Mononuclear cell (primary cell): ENCODE results near the gene BAG5. TPM values are rescaled to one million over a fixed set of nuclear protein-coding genes. Genes with fewer than 3 reads are reported as not detected.

Experiments used
- H3K27me3 ChIP-seq: 2 replicates; pipeline ENCODE4 v1.6.0; 2011; ENCODE audit warnings: low read length, control low read depth; ENCODE audit not compliant: insufficient read depth
- H3K4me1 ChIP-seq: 2 replicates; pipeline ENCODE4 v1.5.1; 2011; ENCODE audit warnings: mild to moderate bottlenecking, low read length, control low read depth; ENCODE audit not compliant: insufficient read depth
- H3K4me3 ChIP-seq: 2 replicates; pipeline ENCODE4 v1.5.1; 2011; ENCODE audit warnings: mild to moderate bottlenecking, low read length, moderate library complexity
- H3K9me3 ChIP-seq: 2 replicates; pipeline ENCODE4 v1.5.1; 2011; ENCODE audit warnings: low read depth, mild to moderate bottlenecking, control low read depth, low read length
- total RNA-seq: library from RNA; depleted of rRNA; stranded (reverse); fragments of >200 nt; gene quantifications from one replicate; pipeline ENCODE4 v1.2.3, GENCODE V29; 2012

The BAG5 gene
- total RNA-seq, 1 donor: 45.8 TPM

DNA sequence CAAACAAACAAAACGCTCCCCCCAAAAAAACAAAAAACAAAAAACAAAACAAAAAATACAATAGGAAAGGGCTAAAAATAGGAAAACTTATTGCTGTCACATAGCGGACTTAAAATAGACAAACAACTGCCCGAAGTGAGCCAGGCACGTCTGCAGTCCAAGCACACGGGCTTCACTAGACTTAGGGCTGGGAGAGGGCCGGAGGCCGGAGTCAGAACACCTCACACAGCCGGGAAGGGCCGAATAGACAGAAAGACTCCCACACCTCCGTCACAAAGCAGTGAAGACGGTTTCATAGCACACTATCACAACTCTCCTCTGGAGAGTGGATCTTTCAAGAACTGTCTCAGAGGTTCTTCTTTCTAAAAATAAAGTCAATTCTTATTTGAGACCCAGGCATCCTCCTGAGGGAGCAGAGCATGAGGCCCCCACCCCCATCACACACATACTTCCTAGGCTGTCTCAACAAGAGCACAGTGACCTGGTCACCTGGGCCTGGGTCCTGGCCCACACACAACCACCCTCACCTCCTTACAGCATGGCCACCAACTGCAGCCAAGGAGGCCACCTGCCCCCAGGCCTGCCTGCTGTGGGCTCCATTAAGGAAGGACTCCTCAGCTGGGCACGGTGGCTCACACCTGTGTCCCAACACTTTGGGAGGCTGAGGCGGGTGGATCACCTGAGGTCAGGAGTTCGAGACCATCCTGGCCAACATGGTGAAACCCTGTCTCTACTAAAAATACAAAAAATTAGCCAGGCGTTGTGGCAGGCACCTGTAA is 6.7 kb downstream of the BAG5 start:
- Histone ChIP-seq H3K4me1 (peaks cover 15% of the 10 kb centered on the region), H3K27me3 (no peaks in the 10 kb centered on the region), H3K9me3 (no peaks in the 10 kb centered on the region), H3K4me3 (no peak overlapping the region)

DNA sequence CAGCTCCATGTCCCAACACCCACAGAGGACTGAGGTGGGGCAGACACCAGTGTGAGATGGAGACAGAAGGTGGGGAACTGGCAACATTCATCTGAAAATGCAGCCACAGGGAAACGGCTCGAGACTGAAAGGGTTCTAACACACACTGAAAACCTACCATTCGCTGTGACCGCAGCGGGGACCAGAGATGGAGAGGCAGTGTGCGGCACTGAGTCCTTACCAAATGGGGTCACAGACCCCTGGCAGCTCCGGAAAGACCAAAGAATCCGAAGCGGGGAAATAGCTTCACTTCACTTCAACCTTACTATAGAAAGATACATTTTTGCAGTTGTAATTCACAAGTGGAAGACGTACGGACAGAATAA is 9.6 kb downstream of the BAG5 start:
- H3K4me1 ChIP-seq: no peaks in the 10 kb centered on the region
- no peak overlapping the region for H3K4me3 ChIP-seq
- no peaks in the 10 kb centered on the region for H3K9me3 ChIP-seq
- H3K27me3 ChIP-seq: no peaks in the 10 kb centered on the region

DNA sequence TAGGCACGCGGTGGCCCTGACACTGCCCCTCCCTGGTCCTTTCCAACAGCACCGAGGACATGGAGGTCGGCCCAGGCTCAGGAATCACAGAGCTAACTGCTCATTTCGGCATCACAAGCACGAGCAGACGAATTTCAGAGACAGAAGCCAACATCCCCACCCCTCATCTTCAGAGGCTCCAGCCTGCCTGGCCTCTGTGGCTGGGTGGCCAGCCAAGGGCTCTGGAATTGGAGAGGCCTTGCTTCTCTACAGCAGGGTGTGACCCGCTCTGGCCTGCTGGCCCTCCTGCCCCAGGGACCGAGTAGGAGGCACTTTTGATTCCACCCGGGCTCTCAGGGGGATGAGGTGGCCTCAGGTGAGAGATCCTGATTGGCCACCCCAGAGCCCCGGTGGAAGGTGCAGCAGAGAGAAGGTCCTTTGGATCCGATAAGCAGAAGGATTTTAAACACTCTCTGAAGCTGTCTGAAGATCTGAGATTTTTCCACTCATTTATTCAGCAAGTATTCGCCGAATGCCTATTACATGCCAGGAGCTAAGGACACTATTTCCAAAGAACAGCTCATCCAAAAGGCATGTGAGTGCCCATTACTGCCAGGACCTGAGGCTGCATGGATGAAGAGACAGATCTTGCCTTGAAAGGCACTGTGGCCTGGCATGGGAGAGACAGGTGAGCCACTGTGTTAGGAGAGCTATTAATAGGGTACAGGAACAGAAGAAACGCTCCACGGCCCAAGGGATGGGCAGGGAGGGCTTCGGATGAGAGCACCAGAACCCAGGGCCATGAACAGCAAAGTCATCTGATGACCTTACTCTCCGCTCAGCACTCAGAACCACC is 10.2 kb downstream of the BAG5 start:
- Histone ChIP-seq H3K4me3 (no peak overlapping the region), H3K4me1 (no peaks in the 10 kb centered on the region), H3K9me3 (no peaks in the 10 kb centered on the region)

DNA sequence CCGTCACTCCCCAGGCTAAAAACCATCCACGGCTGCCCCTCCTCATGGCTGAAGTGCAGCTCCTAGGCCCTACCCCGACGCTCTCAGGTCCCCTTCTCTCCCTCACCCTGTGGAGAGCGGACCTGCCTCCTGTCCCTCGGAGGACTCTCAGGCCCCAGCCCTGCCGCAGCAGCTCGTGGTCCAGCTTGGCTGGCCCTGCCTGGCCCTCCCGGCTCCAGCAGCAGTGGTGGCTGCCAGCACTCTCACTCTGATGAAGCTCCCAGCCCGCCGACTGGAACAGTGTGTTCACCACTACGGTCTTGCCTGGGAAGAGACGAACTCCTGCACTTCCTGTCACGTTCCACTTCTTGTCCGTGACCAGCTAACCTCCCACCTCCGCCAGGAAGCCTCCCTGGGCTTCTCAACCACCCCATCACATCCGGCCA is 11.1 kb downstream of the BAG5 start:
- Histone ChIP-seq H3K4me3 (no peak overlapping the region), H3K27me3 (no peaks in the 10 kb centered on the region), H3K9me3 (no peaks in the 10 kb centered on the region), H3K4me1 (no peaks in the 10 kb centered on the region)

More for the DNA sequence above, 10.2 kb downstream of the BAG5 start:
- no peaks in the 10 kb centered on the region for H3K27me3 ChIP-seq

DNA sequence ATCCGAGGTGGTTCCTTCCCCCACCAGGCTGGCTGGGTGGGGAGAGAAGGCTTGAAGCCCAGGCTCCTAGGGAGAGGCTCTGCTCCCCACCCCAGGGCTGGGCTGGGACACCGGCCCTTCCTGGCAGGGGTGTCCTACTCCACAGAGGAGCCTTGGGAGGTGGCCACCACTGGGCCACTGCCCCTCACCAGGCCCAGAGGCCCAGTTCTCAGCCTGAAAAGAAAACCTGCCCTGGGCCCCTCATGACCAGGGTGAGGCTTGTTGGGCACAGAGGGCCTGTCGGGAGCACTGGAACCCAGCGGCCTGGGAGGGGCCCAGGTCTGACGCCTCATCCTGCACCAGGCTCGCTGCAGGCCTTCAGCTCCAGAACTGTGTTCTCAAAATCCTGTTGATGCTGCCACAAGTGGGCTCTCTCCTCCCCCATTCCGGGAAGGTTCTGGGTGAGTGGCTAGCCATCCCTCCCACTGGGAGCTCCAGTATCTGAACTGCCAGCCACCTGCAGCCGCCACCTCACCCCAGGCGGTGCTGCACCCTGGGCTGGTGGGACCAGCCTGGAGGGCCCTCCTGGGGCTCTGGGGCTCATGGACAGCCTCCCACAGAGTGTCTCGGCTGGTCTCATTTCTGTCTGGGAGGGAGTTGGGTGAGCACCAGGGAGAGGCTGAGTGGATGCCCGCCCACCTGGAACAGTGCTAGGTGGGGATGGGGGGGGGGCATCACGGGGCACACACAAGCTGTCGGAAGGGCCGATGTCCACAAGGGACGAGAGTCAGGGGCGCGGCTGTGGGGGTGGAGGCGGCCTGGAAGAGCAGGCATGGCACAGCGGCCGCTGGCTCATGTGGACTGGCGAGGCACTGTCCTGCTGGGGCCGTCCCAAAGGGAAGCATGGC is 11.8 kb downstream of the BAG5 start:
- no peaks in the 10 kb centered on the region for H3K27me3 ChIP-seq
- H3K9me3 ChIP-seq: no peaks in the 10 kb centered on the region
- H3K4me1 ChIP-seq: no peaks in the 10 kb centered on the region
- H3K4me3 ChIP-seq: no peak overlapping the region

GRCh38 chr14:103549361-103550311 is 12.8 kb downstream of the BAG5 start:
- no peaks in the 10 kb centered on the region for H3K27me3 ChIP-seq
- no peak overlapping the region for H3K4me3 ChIP-seq
- H3K9me3 ChIP-seq: no peaks in the 10 kb centered on the region
- H3K4me1 ChIP-seq: no peaks in the 10 kb centered on the region

- Histone ChIP-seq H3K4me3 (no peak overlapping the region), H3K9me3 (no peaks in the 10 kb centered on the region), H3K27me3 (no peaks in the 10 kb centered on the region), H3K4me1 (no peaks in the 10 kb centered on the region)
Observed at GRCh38 chr14:103548463-103549351, 13.8 kb downstream of the BAG5 start.

- Histone ChIP-seq H3K9me3 (no peaks in the 10 kb centered on the region), H3K4me1 (no peaks in the 10 kb centered on the region), H3K4me3 (no peak overlapping the region), H3K27me3 (no peaks in the 10 kb centered on the region)
Observed at GRCh38 chr14:103547941-103548462, 14.5 kb downstream of the BAG5 start.

- Histone ChIP-seq H3K4me3 (no peak overlapping the region), H3K27me3 (no peaks in the 10 kb centered on the region), H3K9me3 (no peaks in the 10 kb centered on the region), H3K4me1 (no peaks in the 10 kb centered on the region)
Observed at GRCh38 chr14:103547455-103547940, 15.0 kb downstream of the BAG5 start.

GRCh38 chr14:103546652-103547454 is 15.6 kb downstream of the BAG5 start:
- Histone ChIP-seq H3K27me3 (no peaks in the 10 kb centered on the region), H3K9me3 (no peaks in the 10 kb centered on the region), H3K4me3 (no peak overlapping the region), H3K4me1 (no peaks in the 10 kb centered on the region)

DNA sequence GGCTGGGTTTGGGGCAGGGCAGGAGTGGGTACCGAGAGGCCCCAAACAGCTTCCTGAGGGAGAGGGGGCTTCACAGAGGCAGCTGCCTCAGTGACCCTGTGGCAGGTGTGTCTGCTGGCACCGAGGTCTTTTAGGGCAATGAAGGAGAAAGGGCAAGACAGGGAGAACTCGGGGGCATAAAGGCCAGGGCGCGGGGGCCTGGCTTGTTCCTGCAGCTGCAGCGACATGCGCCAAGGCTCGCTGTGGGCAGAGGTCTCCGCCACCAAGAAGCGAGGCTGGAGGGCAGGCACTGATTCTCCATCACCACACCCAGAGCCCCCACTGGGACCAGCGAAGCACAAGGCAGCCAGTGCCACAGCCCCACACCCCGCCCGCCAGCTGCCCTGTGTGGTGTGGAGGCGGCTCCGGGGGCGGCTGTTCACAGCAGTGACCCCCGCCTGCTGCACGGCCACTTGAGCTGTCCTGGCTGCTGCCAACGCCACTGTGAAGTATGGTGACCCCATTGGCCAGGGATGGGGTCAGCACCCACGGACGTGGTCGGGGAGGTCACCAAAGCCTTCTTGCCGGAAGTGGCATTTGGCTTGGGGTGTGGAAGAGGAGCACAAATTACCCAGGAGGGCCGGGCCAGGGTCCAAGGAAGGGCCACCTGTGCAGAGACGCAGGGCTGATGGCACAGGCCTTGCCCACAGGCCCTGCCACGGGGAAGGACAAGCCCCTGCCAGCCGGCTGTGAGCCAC is 16.4 kb downstream of the BAG5 start:
- H3K9me3 ChIP-seq: no peaks in the 10 kb centered on the region
- no peaks in the 10 kb centered on the region for H3K27me3 ChIP-seq
- no peak overlapping the region for H3K4me3 ChIP-seq
- no peaks in the 10 kb centered on the region for H3K4me1 ChIP-seq
